ENCODE data around the gene TRAF2.

The TRAF2 gene

DNA sequence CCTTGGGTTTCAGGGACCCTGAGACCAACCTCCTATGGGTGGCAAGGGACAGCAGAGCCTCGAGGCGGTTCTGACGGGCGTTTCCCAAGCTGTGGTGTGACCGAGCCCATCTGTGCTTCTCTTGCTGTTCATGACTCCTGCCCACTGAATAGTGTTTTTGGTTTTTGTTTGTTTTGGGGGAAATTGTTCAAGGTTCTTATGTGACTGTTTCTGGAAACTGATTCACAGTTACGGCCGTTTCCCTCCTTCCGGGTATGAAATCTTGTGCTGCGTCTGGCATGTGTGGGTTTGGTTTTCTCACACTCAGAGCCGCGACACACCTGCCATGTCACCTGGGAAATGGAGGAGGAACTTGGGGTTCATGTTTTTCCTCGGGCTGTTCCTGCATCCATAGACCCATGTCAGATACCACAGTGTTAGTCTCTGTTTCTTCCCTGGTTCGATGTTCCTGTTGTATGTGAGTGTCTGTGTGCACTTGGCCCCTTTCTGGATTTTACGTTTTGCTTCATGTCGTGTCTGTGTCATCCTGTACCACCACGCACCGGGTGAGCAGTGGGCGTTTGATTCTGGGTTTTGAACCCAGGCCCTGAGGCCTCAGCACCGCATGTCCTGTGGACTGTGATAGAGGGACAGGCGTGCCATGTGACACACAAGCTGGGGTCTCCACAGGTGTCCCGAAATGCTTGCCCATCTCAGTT is 29.5 kb downstream of the TRAF2 start:
- DNase-seq: no peak

DNA sequence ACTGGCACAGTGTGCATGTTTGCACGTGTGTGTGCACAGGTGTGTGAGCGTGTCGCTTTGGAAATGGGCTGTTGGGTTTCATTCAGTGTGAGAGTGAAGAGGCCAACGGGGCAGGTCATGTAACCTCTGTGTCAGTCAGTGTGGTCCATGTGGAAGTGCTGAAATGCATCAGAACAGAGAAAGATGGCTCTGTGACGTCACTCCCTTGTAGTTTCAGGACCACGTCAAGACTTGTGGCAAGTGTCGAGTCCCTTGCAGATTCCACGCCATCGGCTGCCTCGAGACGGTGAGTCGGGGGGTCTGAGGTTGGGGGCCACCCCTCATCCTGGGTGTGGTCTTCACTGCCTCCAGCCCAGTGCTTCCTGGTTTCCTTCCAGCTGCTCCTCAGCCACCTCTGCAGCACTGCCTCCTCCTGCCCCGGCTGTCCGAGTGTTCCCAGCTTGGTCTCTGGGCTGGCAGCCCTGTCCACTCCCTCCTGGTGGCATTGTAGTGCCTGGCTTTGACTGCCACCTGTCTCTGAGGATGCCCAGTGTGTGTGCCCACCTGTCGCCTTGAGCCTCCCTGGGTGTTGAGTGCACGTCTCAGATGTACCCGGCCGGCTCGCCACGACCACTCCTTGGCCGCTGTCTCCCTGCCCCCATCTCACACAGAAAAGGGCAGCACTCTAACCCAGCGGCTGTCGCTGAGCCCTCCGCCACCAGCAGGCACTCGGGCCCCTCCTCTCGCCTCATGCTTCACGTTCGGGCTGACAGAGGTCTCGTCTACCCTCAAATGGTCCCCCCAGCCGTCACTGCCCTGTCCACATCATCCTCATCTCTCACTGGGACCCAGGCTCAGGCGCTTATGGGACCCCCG is 30.2 kb downstream of the TRAF2 start:
- DNase-seq: no peak

DNA sequence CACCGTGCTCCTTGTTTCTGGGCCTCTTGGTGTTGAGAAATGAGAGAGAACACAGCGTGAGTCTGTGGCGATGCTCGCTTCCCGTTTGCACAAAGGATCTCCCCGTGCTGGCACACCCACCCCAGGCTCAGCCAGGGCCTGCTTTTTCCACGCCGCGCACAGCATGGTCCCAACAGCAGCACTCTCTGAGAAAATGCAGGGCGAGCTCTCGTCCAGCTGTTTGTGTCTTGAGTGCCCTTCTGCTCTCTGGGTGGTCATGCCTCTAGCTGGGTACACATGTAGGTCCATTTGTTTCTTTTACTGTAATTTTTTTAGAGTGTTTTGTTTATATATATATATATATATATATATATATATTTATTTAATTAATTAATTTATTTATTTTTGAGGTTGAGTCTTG is 31.6 kb downstream of the TRAF2 start:
- DNase-seq: no peak

DNA sequence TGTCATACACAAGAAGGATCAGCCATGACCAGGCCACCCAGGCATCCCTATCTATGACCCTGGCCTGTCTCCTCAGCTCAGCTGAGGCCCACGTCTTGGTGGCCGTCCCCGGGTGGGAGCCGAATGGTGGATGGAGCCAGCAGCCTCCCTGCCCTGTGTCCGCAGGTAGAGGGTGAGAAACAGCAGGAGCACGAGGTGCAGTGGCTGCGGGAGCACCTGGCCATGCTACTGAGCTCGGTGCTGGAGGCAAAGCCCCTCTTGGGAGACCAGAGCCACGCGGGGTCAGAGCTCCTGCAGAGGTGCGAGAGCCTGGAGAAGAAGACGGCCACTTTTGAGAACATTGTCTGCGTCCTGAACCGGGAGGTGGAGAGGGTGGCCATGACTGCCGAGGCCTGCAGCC is 33.8 kb downstream of the TRAF2 start:
- no peak for DNase-seq

GRCh38 chr9:136920734-136921231 is 34.5 kb downstream of the TRAF2 start:
- no peak for DNase-seq

GRCh38 chr9:136921307-136921706 is 35.0 kb downstream of the TRAF2 start:
- no peak for DNase-seq

DNA sequence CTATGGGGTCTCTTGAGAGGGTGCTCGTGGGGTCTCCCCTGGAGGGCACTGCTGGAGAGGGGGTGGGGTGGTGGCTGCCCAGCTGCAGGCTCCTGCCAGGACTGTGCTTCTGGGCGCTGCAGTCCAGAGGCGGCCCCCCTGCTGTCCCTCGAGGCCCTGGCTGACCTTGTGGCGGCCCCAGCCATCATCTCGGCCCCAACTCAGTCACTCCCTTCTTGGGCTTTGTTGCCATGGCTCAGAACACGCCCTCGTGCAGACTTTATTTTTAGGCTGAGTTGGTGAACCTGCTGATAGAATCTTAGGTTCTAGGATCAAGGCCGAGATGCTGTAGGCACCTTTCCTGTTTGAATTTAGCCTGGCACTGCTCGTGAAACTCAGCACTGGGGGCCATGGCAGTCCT is 35.4 kb downstream of the TRAF2 start:
- DNase-seq: no peak

DNA sequence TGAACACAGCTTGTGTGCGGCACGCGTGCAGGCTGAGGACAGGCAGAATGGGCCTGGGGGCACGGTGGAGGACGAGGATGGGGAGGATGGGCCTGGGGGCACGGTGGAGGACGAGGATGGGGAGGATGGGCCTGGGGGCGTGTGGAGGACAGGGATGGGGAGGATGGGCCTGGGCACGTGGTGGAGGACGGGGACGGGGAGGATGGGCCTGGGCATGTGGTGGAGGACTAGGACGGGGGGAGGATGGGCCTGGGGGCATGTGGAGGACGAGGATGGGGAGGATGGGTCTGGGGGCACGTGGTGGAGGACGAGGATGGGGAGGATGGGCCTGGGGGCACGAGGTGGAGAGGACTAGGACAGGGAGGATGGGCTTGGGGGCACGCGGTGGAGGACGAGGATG is 36.2 kb downstream of the TRAF2 start:
- DNase-seq: no peak

- no peak for DNase-seq
These were observed 37.6 kb downstream of the TRAF2 start for GRCh38 chr9:136923881-136924280.

GRCh38 chr9:136925414-136926153 is 39.3 kb downstream of the TRAF2 start:
- no peak for DNase-seq

- DNase-seq: no peak
These were observed 39.9 kb downstream of the TRAF2 start for GRCh38 chr9:136926154-136926704.

DNA sequence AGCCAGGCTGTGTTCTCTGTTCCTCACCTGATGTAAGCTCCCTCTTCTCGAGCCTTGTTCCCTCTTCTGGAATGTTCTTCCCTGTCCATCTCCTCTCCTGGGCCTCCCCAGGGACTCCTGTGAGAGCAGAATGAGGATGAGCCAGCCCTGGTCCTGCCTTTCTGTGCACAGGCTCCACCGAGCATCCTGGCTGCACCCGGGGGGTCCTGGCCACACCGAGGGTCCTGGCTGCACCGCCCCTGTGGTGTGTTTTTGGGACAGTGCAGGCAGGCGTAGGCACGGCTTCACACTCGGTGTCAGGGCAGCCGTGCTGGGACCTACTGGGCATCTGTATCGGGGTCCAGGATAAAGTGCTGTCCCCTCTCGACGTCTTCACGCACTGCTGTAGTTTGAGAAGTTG is 40.4 kb downstream of the TRAF2 start:
- no peak for DNase-seq

- DNase-seq: no peak
These were observed 41.3 kb downstream of the TRAF2 start for GRCh38 chr9:136927343-136928271.

GRCh38 chr9:136928591-136928990 is 42.3 kb downstream of the TRAF2 start:
- DNase-seq: no peak

DNA sequence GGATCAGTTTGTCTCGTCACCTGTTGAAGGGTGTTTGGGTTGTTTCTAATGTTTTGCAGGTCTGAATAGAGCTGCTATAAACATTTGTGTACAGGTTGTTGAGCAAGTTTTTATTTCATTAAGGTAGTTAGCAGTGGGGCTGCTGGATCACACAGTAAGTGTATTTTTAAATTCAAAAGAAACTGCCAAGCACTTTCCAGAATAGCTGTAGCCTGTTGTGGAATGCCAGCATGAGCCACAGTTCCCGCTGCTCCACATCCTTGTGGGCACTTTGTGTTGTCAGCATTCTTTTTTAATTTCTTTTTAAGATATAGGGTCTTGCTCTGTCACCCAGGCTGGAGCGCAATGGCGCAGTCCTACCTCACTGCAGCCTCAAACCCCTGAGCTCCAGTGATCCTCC is 43.7 kb downstream of the TRAF2 start:
- no peak for DNase-seq

- DNase-seq: no peak
These were observed 45.4 kb downstream of the TRAF2 start for GRCh38 chr9:136931611-136932130.

DNA sequence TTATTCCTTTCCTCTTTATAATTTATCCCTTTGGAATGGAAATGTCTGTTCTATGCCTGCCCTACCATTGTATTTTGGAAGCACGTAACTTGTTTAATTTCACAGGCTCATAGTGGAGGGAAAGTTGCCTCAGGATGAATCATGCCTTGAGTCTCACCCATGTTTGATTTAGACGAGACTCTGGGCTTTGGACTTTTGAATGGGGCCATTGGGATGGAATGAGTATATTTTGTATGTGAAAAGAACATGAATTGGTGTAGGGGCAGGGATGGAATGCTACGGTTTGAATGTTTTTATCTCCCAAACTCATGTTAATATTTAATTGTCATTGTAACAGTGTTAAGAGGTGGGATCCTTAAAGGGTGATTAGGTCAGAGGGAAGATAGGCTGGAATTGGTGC is 48.0 kb downstream of the TRAF2 start:
- DNase-seq: no peak

- no peak for DNase-seq
These were observed 49.3 kb downstream of the TRAF2 start for GRCh38 chr9:136935651-136936050.

GRCh38 chr9:136936645-136937170 is 50.4 kb downstream of the TRAF2 start:
- DNase-seq: no peak

- no peak for DNase-seq
These were observed 51.1 kb downstream of the TRAF2 start for GRCh38 chr9:136937186-136938001.
